Ramos (cell line): ENCODE results near the gene IFITM10.

Experiments used
- in situ Hi-C: fragments of 300-500 bp; cut with MboI; formaldehyde crosslinking; loops from one replicate; pipeline ENCODE4 v1.14.3; 2022; ENCODE audit warnings: low sequenced_read_pairs; ENCODE audit not compliant: unreplicated experiment

The IFITM10 gene

DNA sequence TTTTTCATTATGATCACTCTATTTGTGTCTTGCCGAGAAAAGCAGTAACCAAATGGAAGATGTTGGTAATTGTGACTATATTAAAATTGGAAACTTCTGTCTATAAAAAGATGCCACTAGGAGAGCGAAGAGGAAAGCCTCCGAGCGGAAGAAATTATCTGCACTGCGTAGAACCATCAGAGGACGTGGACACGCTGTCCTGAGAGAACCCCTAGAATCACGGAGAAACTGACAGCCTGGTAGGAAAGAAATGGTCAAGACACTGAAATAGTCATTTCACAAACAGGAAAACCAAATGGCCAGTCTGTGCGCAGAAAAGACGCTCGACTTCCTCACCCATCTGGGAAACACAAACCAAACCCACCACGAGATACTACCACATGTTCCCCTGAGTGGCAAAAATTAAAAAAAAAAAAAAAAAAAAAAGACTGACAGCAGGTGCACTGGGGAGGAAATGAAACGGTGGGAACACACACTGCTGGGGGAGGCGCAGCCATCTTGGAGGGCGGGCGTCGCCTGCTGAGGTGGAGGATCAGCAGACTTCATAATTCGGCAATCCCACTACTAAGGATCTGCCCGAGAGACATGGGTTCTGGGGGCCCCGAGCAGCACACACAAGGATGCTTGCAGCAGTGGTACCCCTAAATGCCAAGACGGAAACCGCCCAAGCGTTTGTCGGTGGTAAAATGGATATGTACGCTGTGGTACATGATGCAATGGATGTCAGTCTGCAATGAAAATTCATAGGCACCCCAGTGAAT lies 21.3 kb downstream of the IFITM10 start:
- in situ Hi-C loops: no loop called here

DNA sequence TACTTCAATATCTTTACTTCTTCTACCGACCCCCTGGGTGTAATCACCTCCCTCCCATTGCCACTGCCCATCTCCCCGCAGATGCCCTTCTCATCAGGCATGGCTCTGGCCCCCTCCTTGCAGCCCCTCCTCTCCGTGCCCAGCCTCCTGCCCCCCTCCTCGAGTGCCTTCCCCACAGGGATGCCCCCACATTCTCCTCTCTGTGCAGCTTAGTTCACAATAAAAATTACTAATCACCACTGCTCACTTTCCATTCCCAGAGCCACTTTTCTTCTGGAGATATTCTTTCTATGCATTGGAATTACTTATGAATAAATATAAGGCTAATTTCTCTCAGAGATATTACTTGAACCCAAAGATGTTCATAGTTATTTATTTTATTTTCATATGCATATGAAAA lies 22.1 kb downstream of the IFITM10 start:
- in situ Hi-C loops: no loop called here

- in situ Hi-C loops: no loop called here
Observed at GRCh38 chr11:1727861-1728260, 22.5 kb downstream of the IFITM10 start.

- in situ Hi-C loops: no loop called here
Observed at GRCh38 chr11:1727096-1727690, 23.2 kb downstream of the IFITM10 start.

DNA sequence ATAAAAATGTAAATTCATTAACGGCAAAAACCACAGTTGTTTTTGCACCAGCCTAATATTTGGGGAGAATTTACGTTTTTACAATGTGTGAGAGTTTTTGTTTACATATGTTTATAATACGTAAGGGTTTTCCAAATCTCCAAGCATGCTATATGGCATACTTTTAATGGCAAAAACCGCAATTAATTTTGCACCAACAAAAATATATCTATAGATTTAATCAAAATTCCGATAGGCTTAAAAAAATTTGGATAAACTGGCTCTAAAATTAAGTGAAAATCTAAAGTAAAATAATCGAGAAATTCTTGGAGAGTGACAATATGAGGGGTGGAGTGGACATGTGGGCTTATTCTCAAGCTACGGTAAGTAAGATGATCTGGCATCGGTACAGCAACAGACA lies 30.6 kb downstream of the IFITM10 start:
- in situ Hi-C loops: no loop called here

- in situ Hi-C loops: no loop called here
Observed at GRCh38 chr11:1718326-1718725, 32.1 kb downstream of the IFITM10 start.

GRCh38 chr11:1717745-1718144 lies 32.6 kb downstream of the IFITM10 start:
- in situ Hi-C loops: no loop called here

DNA sequence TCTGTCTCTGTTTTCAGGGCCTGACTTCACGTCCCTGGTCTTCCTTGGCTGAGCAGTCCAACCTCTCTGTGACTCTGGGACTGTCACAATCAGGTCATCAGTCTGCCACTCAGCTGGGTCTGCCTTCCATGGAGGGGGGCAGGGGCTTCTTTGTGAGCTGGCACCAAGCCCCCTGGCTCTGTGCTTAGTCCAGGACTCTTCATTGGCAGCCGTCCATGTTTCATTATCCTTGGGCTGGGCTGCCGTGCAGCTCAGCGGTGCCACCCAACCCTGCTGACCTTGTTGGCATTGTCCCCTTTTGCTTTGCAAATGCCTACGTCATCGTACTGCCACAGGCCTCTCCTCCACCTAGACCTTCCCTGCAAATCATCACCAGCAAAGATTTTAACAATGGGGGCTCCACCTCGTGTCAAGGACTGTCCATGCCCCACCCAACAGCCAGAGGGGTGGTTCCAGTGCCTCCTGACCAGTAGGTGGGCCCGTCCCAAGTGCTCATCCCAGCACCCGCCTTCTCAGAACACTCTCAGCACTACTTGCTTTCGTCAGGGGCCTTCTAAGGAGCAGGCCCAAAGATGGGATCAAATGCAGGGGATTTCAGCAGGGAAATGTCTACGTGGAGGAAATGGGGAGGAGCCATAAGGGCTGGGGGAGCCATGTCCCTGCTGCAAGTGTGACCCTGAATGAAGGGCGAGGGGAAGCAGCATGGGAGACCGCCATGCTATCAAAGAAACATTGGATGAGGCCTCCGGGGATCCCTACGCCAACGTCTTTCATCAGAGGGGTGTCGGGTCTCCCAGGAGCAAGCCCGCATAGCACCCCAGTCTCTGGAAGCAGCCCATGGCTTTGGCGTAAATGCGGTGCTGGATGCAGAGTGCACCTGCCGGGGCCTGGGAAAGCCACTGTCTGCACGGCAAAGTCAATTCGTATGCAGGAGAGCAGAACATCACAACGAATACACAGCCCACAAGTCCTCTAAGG lies 35.2 kb downstream of the IFITM10 start:
- in situ Hi-C loops: no loop called here

DNA sequence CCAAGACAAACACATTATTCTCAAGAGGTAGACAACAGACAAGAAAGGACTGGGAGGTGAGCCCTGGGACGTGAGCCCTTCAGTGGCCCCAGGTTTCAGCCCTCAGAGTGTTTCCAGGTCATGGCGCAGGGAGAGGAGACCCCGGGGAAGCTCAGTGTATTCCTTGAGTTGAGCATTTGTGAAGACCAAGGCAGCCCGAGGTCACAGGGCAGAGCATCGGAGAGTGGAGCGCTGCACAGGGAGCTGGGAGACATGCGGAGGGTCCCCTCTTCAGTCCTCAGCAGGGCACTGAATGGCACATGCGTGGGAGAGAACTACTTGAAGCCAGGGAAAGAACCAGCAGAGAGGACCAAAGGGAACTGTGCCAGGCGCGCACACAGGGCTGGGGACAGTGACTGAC lies 41.7 kb downstream of the IFITM10 start:
- in situ Hi-C loops: no loop called here

DNA sequence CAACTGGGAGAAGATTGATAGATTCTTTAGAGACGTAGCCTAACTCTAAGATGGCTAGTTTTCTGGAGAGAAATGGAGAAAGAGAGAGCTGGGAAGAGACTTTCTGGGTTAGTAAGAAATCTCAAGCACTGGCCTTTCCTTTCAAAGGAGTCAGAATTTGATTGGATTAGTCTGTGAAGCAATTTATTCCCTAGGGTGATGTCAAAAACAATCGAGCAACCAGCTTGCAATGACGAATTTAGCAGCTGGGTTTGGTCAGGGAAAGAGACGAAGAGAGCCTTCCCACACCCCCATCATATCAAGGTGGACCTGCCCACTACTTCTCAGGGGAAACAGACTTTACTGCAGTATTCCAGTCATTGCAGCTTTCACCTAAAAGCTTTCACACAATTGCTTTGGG lies 42.6 kb downstream of the IFITM10 start:
- in situ Hi-C loops: no loop called here

- in situ Hi-C loops: no loop called here
Observed at GRCh38 chr11:1706634-1707400, 43.6 kb downstream of the IFITM10 start.

DNA sequence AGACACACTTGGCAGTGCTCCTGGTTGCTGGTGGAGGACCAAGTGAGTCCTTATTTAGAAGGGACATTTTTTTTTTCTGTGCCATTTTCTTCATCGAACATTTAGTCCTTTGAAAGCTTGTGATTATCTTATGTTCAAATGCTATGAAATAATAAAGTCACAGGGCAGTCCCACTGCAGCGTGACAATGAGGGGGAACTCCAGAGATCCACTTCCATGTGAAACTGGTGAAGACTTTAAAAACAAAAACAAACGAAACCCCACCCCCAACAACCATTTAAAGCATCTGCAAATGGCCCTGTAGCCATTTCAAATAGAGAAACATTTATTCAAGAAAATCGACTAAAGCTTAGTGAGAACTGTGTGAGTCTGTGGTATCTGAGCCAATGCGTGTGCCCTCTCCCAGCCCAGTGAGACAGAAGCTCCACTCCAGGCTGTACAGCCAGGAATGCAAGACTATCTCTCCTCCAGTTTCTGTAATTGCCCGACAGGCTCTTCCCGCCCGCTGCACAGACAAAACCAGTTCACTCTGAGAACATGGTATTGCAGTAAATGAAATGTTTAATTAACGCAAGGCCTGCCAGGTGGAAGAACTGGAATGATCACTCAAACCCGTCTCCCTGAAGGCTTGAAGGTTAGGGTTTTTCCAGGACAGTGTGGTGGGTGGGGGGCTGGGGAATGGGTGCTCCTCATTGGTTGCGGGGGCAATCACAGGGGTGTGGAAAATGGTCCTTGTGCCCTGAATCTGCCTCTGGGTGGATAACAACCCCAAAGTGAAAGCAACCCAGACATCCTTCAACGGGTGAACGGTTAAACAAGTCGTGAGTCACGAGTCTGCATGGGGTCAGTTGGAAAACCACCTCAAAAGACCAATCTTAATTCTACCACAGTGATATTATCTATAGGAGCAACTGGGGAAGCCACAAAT lies 45.0 kb downstream of the IFITM10 start:
- in situ Hi-C loops: no loop called here

- in situ Hi-C loops: no loop called here
Observed at GRCh38 chr11:1703146-1703545, 47.2 kb downstream of the IFITM10 start.

DNA sequence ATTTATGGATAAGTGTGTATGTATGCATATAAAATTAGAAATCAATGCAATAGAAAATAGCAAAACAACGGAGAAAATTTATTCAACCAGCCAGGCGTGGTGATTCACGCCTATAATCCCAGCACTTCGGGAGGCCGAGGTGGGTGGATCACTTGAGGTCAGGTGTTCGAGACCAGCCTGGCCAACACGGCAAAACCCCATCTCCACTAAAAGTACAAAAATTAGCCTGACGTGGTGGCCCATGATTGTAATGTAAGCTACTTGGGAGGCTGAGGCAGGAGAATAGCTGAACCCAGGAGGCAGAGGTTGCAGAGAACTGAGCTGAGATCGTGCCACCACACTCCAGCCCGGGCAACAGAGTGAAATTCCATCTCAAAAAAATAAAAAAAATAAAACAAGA lies 47.9 kb downstream of the IFITM10 start:
- in situ Hi-C loops: no loop called here

- in situ Hi-C loops: no loop called here
Observed at GRCh38 chr11:1701091-1701807, 49.1 kb downstream of the IFITM10 start.

DNA sequence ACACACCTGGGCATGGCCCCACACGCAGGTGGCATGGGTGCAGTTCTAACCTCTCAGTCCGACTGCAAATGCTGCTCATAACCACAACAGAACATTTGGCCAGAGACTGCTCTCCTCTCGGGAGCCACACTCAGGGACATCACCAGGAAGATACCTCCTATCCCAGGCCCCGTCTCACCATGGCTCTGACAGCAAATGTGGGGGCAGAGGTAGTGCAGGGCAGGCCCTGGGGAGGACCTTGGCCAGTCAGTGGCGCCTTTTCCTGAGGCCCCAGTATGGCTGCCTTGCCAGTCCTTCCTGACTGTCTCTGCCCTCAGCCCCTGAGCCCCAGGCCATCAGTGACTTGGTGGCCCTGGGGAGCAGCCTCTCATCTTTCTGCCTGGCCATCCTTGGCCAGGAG lies 50.6 kb downstream of the IFITM10 start:
- in situ Hi-C loops: loop anchor here (10.0 kb wide), 2 partner anchors 105 to 455 kb away; no protein-coding TSS in a partner anchor

DNA sequence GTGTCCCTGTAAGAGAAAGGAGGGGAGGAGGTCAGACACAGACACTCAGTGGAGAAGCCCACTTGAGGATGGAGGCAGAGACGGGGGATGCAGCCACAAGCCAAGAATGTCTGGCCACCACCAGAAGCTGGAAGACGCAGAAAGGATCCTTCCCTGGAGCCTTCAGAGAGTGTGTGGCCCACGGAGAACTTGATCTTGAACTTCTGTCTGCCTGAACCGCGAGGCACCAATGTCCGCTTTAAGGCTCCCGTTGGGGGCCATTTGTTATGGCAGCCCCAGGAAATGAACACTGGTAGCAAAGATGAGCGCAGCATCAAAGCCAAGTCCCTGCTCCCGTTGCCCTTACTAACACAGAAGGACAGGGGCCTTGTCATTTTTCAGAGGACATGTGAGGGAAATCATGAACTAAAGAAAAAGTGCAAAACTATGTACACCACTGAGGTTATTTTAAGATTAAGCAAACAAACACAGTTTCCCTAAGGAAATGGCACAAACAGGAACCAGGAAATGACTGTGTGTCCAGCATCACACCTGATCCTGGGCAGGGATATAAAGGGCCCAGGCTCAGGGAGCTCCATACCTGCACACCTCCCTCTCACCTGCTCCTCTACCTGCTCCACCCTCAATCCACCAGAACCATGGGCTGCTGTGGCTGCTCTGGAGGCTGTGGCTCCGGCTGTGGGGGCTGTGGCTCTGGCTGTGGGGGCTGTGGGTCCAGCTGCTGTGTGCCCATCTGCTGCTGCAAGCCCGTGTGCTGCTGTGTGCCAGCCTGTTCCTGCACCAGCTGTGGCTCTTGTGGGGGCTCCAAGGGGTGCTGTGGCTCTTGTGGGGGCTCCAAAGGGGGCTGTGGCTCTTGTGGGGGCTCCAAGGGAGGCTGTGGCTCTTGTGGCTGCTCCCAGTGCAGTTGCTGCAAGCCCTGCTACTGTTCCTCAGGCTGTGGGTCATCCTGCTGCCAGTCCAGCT lies 53.5 kb downstream of the IFITM10 start, which contains the start of gene KRTAP5-6:
Gene KRTAP5-6 (plus strand): TSS at position 588 of the 963 bp plus-strand sequence. CDS start 51 bp downstream, at position 639.
- in situ Hi-C loops: loop anchor here (10.0 kb wide), 2 partner anchors 108 to 458 kb away; no protein-coding TSS in a partner anchor
